GM13977 (cell line): Measurements from ENCODE around the gene PILRB.

ENCODE experiments used
- DNase-seq: peaks from one replicate; pipeline ENCODE4 v3.0.0; 2012; ENCODE audit warnings: low spot score
- CTCF ChIP-seq: IDR thresholded peaks from 2 replicates; pipeline ENCODE4 v1.5.1; 2012; ENCODE audit warnings: mild to moderate bottlenecking, control low read depth; ENCODE audit not compliant: insufficient read depth; ENCODE audit errors: extremely low read depth, missing control alignments
- in situ Hi-C: fragments of 300-500 bp; cut with MboI; formaldehyde crosslinking; loops from one replicate; pipeline ENCODE4 v1.12.0; 2022; ENCODE audit warnings: low sequenced_read_pairs, low pct_unique_long_range_greater_than_20kb, mixed read lengths, inconsistent platforms; ENCODE audit not compliant: unreplicated experiment

The PILRB gene

GRCh38 chr7:100384628-100385294 is 26.8 kb downstream of the PILRB start:
- in situ Hi-C loops, result no loop called here
- no peak for DNase-seq
- TF ChIP-seq CTCF, result no peak

- TF ChIP-seq CTCF, result no peak
- in situ Hi-C loops, result no loop called here
- no peak for DNase-seq
Observed at GRCh38 chr7:100386940-100387339, 29.0 kb downstream of the PILRB start.

- in situ Hi-C loops, result no loop called here
- no peak for DNase-seq
- TF ChIP-seq CTCF, result no peak
Observed at GRCh38 chr7:100387695-100388094, 29.8 kb downstream of the PILRB start.

- in situ Hi-C loops, result no loop called here
Observed at GRCh38 chr7:100389437-100390088, 31.6 kb downstream of the PILRB start.

GRCh38 chr7:100390286-100391009 is 32.5 kb downstream of the PILRB start:
- DNase-seq, result no peak
- no peak for TF ChIP-seq CTCF
- in situ Hi-C loops, result no loop called here

More at GRCh38 chr7:100389437-100390088, 31.6 kb downstream of the PILRB start:
- no peak for DNase-seq
- TF ChIP-seq CTCF, result no peak

GRCh38 chr7:100393233-100393905 is 35.5 kb downstream of the PILRB start:
- in situ Hi-C loops, result no loop called here
- TF ChIP-seq CTCF, result no peak
- DNase-seq, result no peak
